H1 (cell line): ENCODE measurements around the gene BRD9. TPM values are rescaled to one million over a fixed set of nuclear protein-coding genes. Genes with fewer than 3 reads are reported as not detected.

Experiments
- ASH2L ChIP-seq: fragments of 200-600, 300-600 bp; sonication (generic); IDR thresholded peaks from one replicate; pipeline ENCODE4 v1.7.1; 2017; ENCODE audit warnings: low read length
- ATF2 ChIP-seq: IDR thresholded peaks from 2 replicates; pipeline ENCODE4 v1.6.1; 2012; ENCODE audit warnings: low read length, inconsistent platforms
- CHD7 ChIP-seq: fragments of 300-600 bp; sonication (generic); IDR thresholded peaks from 2 replicates; pipeline ENCODE4 v1.7.1; 2012; ENCODE audit warnings: low read length, moderate library complexity, mild to moderate bottlenecking, inconsistent platforms; ENCODE audit not compliant: insufficient replicate concordance
- CREB1 ChIP-seq: IDR thresholded peaks from 2 replicates; pipeline ENCODE4 v1.6.1; 2012; ENCODE audit warnings: inconsistent platforms
- GTF2F1 ChIP-seq: IDR thresholded peaks from 2 replicates; pipeline ENCODE4 v1.6.1; 2012; ENCODE audit warnings: low read depth, low read length, improper control_type of control experiment, borderline replicate concordance
- JUND ChIP-seq: IDR thresholded peaks from 2 replicates; pipeline ENCODE4 v1.6.1; 2011; ENCODE audit warnings: mild to moderate bottlenecking, improper control_type of control experiment, low read length
- KDM5A ChIP-seq: fragments of 200-600 bp; IDR thresholded peaks from 2 replicates; pipeline ENCODE4 v1.7.1; 2012; ENCODE audit warnings: mild to moderate bottlenecking, low read length, inconsistent platforms, mixed read lengths
- MAFK ChIP-seq: IDR thresholded peaks from 2 replicates; pipeline ENCODE4 v1.6.1; 2012; ENCODE audit warnings: low read depth, mild to moderate bottlenecking, improper control_type of control experiment, low read length
- SP4 ChIP-seq: IDR thresholded peaks from 2 replicates; pipeline ENCODE4 v1.6.1; 2012; ENCODE audit warnings: low read length, inconsistent platforms
- TBP ChIP-seq: IDR thresholded peaks from 2 replicates; pipeline ENCODE4 v1.6.1; 2011; ENCODE audit warnings: low read depth, low read length, improper control_type of control experiment
- polyA plus RNA-seq, 7 experiments: library from polyadenylated mRNA; depleted of rRNA in 3 of 7; stranded (reverse) in 5 of 7; unstranded in 2 of 7; fragments of >200 nt in 5 of 7; fragments of 200-250 nt in 2 of 7; gene quantifications; 1 replicate in 5 of 7; 2 replicates in 1 of 7; 4 replicates in 1 of 7; pipeline versions ENCODE4 v1.2.1 to v1.2.3, GENCODE V29; 2011 to 2013; ENCODE audit warnings: missing spikeins in 2 of 7, mixed read lengths in 2 of 7
- total RNA-seq: library from RNA; stranded (reverse); fragmentation: NEBNext Ultra II Directional; extraction: Animal tissue kit (Norgen Biotek cat#: 25700); gene quantifications from 2 replicates; pipeline ENCODE4 v1.2.1, GENCODE V29; 2021

Gene BRD9
- total and polyA plus RNA-seq, 2 of the 8 experiments (the other 6 are each of a cell fraction or from before 2014, with no cell fraction given) = 9.3 to 49.4 TPM

GRCh38 chr5:872301-872700, 20.3 kb downstream of the BRD9 start (continued):
- TF ChIP-seq CHD7 = no peak
- TF ChIP-seq MAFK = no peak
- no peak for TF ChIP-seq ATF2
- TF ChIP-seq GTF2F1 = no peak
- no peak for TF ChIP-seq CREB1
- no peak for TF ChIP-seq TBP
- no peak for TF ChIP-seq SP4
- no peak for TF ChIP-seq ASH2L
- no peak for TF ChIP-seq JUND
- no peak for TF ChIP-seq KDM5A
- TF ChIP-seq, all 59 proteins: peak for 0
